GM12874 (cell line): ENCODE measurements around the gene TSC2.

ENCODE experiments used
- TF ChIP-seq, protein P1 (sequence below): IDR thresholded peaks from 2 replicates; pipeline ENCODE4 v1.5.1; 2011; ENCODE audit warnings: low read depth, mild to moderate bottlenecking, control low read depth, low read length, moderate library complexity; ENCODE audit not compliant: insufficient read depth

TSC2 gene

GRCh38 chr16:2057438-2057837 is 9.7 kb downstream of the TSC2 start:
- TF ChIP-seq, protein P1, sequence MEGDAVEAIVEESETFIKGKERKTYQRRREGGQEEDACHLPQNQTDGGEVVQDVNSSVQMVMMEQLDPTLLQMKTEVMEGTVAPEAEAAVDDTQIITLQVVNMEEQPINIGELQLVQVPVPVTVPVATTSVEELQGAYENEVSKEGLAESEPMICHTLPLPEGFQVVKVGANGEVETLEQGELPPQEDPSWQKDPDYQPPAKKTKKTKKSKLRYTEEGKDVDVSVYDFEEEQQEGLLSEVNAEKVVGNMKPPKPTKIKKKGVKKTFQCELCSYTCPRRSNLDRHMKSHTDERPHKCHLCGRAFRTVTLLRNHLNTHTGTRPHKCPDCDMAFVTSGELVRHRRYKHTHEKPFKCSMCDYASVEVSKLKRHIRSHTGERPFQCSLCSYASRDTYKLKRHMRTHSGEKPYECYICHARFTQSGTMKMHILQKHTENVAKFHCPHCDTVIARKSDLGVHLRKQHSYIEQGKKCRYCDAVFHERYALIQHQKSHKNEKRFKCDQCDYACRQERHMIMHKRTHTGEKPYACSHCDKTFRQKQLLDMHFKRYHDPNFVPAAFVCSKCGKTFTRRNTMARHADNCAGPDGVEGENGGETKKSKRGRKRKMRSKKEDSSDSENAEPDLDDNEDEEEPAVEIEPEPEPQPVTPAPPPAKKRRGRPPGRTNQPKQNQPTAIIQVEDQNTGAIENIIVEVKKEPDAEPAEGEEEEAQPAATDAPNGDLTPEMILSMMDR = no peak

DNA sequence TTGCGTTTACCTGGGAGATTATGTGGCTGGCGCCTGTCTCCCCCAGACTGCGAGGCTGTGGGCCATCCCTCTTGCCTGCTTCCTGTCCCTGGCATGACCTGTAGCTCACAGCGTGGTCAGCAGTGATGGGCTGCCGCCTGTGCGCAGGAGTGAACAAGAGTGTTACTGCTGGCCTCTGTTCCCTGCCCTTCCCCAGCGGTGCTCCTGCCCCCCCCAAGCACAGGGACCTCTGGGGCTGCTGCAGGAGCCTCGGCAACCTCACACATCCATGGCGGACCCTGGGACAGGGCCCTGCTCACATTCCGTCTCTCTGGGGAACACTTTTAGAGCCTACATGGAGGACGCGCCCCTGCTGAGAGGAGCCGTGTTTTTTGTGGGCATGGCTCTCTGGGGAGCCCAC is 10.6 kb downstream of the TSC2 start:
- TF ChIP-seq, protein P1 = no peak

DNA sequence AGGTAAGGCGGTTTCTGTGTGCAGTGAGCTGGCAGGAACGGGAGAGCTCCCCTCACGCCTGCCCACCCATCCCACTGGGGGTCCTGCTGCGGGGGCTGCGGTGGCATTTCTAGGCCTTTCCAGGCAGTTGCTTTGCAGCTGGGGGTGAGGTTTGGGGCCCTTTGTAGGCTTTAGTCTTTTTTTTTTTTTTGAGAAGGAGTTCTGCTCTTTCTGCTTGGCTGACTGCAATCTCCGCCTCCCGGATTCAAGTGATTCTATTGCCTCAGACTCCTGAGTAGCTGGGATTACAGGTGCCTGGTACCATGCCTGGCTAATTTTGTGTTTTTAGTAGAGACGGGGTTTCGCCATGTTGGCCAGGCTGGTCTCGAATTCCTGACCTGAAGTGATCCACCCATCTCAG is 11.1 kb downstream of the TSC2 start:
- TF ChIP-seq, protein P1 = no peak

GRCh38 chr16:2060346-2060745 is 12.6 kb downstream of the TSC2 start:
- TF ChIP-seq, protein P1 = no peak

- TF ChIP-seq, protein P1 = no peak
These were observed 13.2 kb downstream of the TSC2 start for GRCh38 chr16:2061023-2061422.

DNA sequence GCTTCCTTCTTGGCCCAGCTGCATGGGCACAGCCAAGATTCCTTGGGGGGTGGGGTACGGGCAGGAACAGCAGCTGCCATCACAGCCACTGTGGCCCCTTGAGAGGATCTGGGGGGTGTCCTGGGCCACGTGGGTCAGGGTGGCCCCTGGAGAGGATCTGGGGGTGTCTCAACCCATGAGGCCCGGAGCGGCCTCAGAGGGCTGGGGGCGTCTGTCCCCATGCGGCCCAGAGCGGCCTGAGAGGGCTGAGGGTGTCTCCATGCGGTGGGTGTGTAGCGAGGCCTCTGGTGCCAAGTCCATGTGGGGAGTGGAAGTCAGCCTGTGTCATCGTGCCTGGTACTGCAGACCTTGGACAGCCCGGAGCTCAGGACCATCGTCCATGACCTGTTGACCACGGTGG is 13.7 kb downstream of the TSC2 start:
- TF ChIP-seq, protein P1 = no peak

- TF ChIP-seq, protein P1 = no peak
These were observed 15.0 kb downstream of the TSC2 start for GRCh38 chr16:2062801-2063200.

DNA sequence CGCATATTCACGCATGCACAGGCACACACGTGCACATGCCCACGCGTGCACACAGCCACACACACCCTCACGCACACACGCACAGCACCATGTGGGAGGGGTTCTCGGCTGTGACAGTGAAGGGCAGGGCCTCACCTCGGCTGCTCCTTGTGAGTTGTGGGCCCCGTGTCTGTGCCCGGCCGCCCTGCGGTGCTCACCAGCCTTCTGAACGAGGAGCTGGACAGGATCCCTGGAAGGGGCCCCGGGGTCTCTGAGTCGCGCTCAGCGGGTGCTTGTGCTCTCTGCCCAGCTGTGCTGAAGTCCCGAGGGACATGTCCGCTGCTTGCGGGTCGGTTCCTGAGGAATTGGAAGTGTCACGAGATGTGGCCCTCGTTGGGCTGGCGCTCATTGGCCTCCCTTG is 16.1 kb downstream of the TSC2 start:
- TF ChIP-seq, protein P1 = no peak
